T-helper 1 cell (primary cell): ENCODE data around the gene ANKRD13B.
A peak's percentile ranks its signal among the peaks of the same experiment; 100 is the strongest.

Experiments used
- DNase-seq, 5 donors: peaks; one replicate each; pipeline ENCODE4 v3.0.0-alpha.2; 2012 to 2020

Gene ANKRD13B

DNA sequence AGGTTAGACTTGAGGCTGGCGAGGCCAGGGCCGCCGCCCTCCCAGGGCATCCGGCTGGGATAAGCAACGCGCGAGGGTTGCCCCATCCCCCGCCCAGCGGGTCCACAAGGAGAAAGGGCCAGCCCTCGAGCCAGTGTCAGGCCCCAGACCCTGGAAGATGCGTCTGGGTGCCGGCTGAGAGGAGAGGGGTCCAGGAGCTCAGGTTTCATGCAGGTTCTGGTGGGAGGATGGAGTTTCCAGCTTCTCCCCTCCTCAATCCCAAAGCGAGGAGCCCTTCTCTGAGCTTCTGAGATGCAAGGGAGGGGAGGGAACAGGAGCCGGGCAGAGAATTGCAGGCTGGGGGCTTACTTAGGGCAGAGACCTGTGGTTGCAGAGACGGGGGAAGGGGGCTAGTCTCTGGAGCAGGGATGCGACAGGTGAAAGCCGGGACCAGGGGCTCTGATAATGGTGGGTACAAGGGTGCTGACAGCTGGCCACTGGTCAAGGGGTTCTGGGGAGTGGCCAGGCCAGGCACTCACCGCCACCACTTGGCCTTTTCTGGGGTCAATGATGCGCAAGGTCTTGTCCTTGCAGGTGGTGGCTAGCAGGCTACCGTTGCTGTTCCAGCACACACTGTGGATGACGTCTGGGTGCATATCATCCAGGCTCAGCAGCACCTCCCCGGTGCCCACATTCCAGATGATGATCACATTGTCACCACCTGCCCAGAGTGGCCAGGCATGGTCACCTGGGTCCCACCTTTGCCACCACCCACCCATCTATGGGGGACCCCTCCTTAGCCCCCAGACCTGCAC lies 25.5 kb downstream of the ANKRD13B start:
- DNase-seq, result no peak

GRCh38 chr17:29619251-29619650 lies 26.3 kb downstream of the ANKRD13B start:
- peak in 1 of 5 donors; percentile 36 for DNase-seq

DNA sequence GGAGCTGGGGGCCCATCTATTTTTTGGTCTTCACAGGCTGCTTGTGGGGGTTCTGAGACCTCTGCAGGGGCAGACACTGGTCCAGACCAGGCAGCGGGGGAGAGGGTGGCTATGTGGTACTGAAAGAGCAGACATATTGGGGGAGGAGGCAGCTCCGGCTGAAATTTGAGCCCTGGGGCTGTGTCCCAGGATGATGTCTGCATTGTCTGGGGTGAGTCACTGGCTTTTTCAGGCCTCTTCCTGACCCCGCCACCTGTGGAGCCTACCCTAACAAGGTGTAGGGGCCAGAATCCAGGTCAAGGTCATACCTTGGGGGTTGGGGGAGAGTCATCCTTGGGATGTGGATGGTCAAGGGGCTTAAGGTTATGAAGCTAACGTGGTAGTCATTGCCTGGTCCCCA lies 27.3 kb downstream of the ANKRD13B start:
- DNase-seq, result no peak

DNA sequence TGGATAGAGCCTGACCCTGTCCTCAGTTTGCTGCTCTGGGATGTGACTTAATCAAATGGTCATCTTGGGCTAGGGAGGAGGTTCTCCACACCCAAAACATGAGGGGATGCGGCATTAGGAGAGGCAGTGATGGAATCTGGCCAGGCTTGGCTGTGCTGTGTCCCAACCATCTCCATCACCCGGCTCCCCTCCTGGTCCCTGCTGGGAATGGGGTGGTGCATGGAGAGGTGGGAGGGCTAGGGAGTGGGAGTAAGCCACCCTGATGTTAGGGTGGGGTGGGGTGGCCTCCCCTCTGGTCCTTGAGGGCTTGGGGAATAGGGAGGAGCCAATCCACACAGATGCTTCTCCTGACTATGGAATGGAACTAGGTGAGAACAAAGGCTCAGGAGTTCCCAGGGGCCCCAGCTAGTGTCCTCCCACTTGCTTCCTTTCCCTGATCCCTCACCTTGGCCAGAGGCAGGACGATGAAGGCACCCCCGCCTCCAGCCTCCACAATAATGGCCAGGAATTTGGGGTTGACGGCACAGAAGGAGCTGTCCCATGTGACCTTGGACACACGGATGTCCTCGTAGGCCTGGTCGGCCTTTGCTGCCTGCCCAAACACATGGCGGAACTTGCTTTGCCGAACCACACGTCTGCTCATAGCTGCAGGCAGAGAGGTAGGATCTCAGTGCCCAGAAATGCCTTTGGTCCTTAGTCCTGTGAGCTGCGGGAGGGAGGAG lies 28.0 kb downstream of the ANKRD13B start:
- no peak for DNase-seq

- DNase-seq, result no peak
These were observed 28.8 kb downstream of the ANKRD13B start for GRCh38 chr17:29621751-29622194.

DNA sequence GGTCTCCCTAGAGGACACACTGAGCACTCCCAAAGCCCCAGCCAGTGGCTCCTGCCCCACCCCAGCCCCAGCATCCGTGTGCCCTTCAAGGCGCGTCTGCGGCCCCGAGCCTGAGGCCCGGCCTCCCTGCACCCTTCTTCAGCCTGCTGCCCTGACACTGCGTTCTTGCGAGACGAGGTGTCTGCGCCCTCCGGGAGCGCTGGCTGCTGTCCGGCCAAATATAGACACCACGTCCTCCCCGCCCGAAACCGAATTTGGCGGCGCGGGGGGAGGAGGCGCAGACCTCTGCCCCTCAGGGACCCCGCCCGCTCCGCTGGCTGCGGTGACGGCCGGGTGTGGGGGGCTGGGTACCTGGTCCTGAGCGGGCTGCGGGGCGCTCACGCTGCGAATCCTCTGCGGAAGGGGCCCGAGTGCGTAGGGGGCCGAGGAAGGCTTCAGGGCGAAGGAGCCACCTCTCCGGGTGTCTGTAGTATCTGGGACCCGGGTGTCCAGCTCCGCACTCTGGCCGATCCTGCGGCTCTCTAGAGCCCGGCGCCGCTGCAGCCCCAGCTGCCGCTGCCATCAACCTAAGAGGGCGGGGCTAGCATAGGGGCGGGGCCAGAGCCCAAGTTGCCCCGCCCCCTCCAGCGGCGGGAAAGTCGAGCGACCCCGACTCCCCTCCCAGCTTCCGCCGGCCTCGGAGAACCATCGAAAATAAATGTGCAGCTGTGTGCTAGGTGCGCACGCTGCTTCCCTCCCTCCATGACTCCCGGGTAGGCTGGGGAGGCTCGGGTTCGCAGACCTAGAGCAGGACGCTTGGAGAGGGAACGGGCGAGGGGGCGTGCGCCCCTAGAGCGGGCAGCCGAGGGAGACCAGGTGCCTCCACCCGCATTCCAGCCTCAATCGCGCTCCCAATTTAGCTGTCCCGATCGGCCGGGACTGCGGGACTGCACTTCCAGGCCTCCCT lies 29.7 kb downstream of the ANKRD13B start, which contains the start of gene CORO6:
CORO6 (minus strand) TSS at position 576 of the 946 bp plus-strand sequence. CDS start 1,491 bp downstream, outside the sequence.
- DNase-seq, result peak; percentile 48 to 66 (median 58)

GRCh38 chr17:29623283-29623647 lies 30.3 kb downstream of the ANKRD13B start:
- no peak for DNase-seq

DNA sequence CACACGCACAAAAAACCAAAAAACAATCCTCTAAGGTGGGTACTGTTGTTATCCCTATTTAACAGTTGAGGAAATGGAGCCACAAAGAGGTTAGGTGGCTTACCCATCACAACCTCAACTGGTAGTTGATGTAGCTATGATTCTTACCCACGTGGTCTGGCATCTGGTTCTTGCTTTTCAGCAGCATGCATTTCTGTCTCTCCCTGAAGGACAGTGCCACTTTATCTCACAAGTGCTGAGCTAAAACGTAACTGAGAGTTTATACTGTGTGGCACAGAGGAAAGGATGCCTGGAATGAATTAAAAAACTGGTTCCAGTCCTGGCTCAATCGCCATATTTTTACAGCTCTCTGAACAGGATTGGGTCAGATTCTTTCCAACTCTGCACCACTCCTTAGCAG lies 31.7 kb downstream of the ANKRD13B start:
- no peak for DNase-seq

GRCh38 chr17:29625037-29625750 lies 32.3 kb downstream of the ANKRD13B start:
- no peak for DNase-seq

- DNase-seq, result no peak
These were observed 35.0 kb downstream of the ANKRD13B start for GRCh38 chr17:29627951-29628350.

DNA sequence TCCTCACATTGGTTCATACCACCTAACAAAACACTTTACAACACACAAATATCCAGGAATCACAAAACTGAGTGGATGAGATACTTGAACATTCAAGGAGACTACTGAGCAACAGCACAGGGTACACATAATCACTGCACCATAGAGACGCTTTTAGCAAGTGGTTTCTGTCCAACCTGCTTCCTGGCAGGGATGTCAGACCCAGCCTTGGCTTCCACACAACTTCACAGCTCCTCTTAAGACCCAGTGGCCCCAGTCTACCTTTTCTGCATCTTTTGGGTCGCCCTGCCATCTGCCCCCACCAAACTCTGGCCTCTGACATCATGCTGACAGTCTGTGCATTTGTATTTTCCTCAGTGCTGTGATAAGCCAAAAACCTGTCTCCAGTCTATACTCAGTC lies 35.7 kb downstream of the ANKRD13B start:
- no peak for DNase-seq

DNA sequence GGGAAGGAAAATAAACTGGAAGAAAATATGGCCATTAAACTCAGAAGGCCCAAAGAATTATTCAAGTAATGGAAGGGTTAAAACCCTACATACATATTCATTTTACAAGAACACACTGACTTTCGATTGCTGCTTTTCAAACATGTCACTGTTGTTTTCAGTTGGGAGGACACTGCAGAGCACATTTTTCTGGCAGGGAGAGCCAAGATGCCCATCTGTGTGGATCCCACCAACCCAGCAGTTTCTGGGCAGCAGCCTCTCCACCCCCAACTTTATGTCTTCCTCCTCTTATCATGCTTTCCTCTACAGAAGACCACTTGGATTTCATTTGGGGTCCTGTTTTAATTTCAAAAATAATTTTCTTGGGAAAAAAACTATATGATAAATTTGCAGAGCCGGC lies 36.9 kb downstream of the ANKRD13B start:
- no peak for DNase-seq

DNA sequence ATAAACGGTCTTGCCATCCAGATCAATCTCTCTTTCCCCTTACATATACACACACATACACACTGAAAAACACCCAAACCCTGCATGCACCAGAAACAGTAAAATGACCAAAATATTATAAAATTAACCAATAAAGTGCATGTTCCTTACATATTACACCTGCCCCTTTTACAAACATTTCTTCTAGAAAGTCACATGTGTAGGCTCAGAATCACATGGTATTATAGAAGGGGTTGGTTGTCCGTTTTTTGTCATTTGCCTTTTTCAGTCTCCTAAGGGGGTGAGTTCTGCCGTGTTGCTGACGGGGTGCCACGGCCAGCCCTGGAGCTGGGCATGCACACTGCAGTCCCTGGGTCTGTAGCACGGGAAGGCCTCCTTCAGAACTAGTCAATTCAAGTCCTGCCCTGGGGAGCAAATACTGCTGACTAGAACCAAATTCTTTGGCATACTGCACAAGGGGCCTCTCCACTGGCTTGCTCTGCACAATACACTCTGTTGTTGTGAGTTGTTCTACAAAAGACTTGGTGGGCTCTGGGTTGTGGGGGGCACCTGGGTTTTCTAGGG lies 37.8 kb downstream of the ANKRD13B start:
- no peak for DNase-seq

DNA sequence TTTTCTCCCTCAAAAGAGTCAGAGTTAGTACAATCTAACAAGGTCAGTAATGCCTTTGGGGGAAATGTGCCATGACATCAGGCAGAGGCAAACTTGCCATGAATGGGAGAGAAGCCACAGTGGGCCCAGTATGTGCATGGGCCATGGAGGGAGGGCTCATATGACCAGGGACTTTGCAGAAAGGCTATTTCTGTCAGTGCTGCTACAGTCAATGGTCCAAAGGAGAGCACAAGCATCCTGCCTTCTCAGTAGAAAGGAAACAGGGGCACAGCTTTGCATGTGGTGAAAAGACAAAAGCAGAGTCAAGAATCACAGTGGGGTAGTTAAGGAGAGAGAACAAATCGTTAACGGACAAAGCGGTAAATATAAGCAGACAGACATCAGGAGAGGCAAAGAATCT lies 41.0 kb downstream of the ANKRD13B start:
- DNase-seq, result no peak

DNA sequence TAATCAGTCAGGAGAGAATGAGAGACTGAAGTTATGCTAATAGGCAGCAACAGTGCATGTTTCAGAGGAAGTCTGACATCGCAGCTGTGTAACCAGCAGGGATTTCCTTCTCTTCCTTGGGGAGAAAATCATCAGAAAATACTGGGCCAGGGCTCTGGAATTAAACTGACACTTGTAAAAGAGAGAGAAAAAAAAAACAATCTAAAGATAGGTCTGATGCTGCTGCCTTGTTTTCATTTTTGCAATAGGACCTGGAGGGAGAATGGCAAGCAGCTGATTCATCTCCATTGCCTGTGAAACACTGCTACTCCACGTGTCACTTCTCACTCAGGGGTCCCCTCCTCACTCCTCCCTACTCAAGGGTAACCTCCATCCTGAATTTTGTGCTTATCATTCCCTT lies 47.5 kb downstream of the ANKRD13B start:
- DNase-seq, result no peak

- DNase-seq, result no peak
These were observed 48.2 kb downstream of the ANKRD13B start for GRCh38 chr17:29640981-29641642.

GRCh38 chr17:29642171-29642611 lies 49.3 kb downstream of the ANKRD13B start:
- no peak for DNase-seq

GRCh38 chr17:29643817-29644160 lies 50.9 kb downstream of the ANKRD13B start:
- no peak for DNase-seq

DNA sequence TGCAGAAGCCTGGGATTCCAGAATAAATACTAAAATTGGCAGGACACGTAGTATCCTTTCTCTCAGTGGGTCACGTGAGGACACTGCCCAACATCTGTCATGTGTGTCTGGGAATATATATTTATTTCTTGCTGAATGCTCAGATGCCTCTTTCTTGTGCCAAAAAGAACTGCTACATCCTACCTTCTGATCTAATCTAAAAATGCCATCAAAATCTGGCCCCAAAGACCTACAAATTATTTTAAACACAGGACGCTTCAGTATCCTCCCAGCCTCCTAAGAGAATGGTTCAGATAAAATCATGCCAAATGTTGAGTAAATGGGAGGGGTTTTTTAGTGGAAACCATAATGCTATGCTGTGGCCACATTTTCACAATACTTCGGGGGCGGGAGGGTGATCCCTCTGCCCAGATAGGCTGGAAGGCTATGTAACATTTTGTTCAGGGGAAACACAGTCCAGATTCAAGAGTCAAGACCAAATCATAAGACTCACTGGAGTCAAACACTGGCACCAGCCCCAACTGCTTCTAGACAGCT lies 52.7 kb downstream of the ANKRD13B start:
- no peak for DNase-seq

DNA sequence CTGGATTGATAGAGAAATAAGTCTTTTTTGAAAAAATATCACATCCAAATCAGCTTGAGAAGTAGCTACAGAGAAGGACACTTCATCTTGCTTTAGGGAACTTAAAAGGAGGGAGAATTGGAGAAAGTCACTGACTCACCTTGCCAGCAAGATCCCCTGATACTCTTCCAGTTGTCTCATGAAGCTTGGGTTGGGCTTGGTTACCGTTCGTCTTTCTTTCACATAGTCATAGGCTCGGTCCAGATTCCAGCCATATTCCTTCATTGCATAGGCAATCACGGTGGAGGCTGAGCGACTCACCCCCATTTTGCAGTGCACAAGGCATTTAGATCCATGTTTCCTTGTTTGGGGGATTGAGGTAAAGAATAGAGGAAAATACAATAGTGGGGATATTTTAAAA lies 55.1 kb downstream of the ANKRD13B start:
- DNase-seq, result no peak

GRCh38 chr17:29649359-29649758 lies 56.4 kb downstream of the ANKRD13B start:
- DNase-seq, result no peak
